ENCODE data around the gene RBM20.
"Not testable (repeated sequence)": the region's sequence is repeated elsewhere in the genome, so short reads cannot be mapped to it uniquely, and the experiment has no call there.

The RBM20 gene

DNA sequence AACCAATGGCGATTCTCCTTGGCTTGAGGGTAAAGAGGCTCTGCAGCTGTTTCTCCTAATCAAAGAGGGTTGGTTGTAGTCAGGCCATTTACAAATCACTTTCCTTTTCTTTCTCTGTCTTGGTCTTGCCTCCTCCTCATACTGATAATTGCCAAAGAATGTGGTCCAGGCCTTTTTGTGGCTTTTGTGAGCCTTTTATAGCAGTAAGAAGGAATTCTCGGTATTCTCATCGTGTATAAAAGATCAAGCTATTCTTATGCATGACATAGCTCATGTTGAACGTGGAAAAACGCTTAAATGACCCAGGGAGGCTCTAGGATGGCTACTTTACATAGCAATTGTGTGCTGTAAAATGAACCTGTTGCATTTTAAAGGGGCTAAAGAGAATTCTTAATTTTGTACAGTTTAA lies 62.6 kb downstream of the RBM20 start:
- no peak for FAIRE-seq

DNA sequence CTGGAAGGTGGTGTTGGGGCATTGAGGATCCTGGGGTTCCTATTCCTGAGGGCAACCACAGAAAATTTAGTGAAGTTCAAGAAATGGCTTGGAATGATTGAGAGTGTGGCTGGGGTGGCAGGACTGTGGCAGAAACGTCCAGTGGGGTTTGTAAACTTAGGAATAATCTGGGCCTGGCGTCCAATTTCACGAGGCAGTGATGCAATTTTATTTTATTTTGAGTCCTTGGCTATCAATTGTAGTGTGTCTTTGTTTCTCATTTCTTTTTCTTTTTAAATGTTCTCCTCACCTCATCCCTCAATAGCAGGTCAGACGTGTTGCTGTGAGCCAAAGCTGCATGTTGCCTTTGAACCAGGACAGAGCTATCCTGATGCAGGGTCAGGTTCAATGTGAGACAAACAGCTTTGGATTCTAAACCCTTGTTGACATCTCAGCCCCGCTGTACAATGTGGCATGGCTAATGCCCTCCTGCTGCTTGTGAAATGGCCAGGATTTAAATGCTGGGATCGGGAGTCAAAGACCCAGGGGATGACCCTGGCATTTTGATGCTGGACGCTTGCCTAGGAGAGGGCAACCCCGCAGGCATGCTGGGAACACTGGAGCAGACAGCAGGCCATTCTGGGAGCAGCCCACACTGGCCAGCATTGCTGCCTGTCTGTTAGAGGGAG lies 64.8 kb downstream of the RBM20 start:
- no peak for FAIRE-seq

DNA sequence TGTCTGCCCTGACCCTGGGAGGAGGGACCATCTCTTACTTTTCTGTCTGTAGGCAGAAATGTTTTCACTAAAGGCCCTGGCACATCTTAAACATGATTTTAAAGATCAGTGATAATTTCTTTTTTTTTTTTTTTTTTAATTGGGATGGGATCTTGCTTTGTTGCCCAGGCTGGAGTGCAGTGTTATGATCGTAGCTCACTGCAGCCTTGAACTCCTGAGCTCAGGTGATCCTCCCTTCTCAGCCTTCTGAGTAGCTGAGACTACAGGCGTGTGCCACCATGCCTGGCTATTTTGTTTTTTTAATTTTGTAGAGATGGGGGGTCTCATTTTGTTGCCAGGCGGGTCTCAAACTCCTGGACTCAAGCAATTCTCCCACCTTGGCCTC lies 65.3 kb downstream of the RBM20 start:
- FAIRE-seq = no peak

DNA sequence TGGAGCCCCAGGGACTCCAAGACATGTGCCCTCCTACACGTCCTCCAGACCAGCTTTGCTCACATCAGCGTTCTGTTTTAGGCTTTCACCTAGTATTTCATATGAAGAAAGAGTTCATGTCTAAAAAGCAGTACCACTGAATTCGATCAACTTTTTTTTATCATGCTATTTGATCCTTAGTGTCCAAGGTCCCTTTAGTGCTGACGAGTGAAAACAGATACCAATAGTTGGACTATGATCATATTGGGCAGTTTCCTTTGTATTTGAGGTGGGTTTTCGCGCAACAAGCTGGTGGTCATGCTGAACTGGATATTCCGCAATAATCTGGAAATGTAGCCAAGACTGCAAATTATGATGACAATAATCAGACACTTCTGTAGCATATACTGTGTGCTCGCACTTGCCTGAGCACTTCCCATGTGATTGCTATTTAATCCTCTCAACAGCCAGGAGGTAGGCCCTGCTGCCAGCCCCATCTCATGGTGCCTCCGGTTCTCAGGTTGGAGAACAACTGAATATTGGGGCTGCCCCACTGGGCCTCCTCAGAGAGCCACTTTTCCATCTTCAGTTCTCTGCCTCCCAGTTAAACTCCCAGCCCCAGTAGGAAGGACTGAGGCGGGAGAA lies 65.9 kb downstream of the RBM20 start:
- no peak for FAIRE-seq

DNA sequence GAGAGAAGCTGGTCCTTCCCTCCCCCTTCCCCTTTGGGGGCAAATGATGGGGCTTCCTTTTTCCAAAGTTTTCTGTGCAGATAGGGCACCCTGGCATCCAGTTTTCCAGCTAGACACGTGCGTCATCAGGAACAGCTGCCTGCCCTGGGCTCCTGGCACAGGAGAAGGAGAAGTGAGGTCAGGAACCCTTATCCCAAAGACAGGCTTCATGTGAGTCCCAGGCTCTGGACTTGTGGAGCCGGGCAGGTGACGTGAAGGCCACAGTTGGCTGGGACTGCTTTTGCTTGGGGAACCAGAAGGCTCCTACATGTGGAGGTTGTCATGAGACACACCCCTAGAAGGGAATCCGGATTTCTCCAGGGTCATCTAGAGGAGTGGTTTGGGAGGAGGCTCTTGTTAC lies 66.5 kb downstream of the RBM20 start:
- FAIRE-seq = no peak

DNA sequence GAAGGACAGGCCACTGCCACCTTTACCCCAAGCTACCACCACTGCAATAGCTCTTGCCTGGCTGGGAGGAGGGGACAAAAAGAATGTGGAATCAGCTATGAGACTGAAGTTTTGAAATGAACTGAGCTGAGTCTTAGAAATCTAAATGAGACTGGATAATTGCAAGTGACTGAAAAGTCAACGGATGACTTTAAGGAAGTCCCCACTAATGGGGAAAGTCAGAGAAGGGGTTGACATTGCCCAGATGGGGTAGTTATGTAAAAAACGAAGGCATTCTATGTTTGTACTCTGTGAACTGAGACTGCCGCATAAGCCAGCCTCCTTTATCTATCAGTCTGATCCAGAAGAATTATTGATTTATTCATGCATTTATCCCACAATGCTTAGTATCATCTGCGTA lies 67.2 kb downstream of the RBM20 start:
- no peak for FAIRE-seq

DNA sequence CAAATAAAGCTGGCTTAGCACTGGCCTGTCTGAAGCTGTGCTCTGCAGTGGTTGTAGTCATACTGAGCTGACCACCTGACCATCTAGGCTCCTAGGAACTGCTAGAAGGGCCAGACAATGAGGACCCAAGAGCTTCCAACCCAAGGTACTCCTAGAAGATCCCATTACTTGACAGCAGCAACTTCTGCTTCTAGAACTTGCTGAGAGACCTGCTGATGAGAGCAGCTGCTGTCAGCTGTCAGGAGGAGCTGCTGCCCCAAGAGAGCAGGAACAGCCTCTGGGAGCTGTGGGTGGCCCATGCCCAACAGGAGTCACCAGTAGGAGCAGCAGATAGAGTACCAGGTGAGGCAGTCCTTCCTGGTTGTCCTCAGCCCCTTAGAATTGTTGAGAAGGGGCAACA lies 70.2 kb downstream of the RBM20 start:
- FAIRE-seq = no peak

DNA sequence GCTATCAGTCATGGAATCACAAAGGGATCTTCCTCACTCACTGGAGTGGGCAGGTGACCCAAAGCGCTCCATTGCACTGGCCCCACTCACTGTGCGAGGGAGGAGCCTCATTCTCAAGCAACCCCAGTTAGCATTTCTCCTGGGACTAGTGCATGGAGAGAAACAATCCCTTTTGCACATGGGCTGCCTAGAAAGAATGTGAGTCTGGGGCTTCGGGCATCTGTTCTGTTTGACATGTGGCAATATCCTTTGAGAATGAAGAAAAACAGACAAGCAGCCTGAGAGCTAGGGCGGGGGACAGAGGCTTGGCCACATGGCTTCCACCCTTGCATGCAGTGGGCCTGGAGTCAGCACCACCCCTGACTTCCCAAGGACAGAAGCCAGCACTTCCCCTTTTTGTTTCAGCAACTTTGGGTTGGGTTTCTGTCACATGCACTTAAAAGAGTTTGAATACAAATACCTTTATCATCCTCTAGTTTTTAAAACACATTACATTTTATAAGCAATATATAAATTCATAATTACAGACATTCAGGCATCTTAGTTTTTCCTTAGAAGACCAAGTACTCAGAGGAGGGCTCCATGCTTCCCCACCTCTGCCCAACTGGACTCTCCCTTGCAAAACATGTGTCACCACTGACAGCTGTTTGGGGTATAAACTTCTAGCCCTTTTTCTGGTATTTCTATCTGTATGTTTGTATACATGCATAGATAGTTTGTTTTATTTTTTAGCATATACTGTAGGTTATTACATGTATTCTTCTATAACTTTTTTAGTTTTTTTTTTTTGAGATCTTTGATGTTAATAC lies 73.8 kb downstream of the RBM20 start:
- no peak for FAIRE-seq

DNA sequence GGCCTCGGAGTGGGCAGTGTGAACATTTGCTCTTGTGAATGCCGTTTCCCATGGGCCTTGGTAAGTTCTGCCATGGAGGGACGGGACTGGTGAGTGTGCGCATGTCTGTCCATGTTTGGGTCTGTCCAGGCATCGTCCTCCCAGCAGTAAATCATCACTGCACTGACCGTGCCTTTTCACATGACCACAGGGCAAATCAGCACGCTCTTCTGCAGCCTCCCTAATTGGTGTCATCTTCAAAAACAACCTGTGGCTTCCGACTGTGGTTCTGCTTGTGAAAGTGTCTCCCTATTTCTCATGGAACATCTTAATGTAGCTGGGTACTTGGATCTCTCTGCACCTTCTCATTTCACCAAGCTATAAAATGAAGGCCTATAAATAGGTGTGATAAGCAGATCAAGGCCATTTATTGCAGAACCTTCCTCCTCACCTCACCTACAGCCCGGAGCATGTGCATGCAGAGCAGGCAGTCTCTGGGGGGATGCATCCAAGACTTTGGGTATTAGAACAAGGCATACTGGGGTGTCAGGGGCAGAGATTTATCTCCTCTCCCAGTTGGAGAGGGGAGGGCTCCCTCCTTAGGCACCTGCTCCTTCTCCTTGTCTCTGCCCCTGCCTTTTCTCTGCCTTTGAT lies 77.4 kb downstream of the RBM20 start:
- FAIRE-seq = no peak

DNA sequence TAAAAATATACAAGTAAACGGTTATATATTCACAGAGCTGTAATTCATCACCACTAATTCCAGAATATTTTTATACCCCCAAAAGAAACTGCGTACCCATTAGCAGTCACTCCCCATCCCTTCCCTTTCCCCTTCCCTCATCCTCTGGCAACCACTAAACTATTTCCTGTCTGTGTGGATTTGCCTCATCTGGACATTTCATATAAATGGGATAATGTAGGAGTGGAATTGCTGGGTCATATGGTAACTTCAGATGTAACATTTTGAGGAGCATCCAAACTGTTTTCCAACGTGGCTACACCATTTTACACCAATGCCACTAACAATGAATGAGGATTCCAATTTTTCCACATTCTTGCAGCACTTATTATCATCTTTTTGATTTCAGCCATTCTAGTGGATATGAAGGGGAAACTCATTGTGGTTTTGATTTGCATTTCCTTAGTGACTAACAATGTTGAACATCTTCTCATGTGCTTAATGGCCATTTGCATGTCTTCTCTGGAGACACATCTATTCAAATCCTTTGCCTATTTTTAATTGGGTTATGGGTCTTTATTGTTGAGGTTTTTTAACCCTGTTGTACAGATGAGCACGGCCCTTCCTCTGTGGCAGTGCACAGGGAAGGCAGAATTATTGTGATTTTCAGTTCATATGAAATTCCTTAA lies 79.2 kb downstream of the RBM20 start:
- no peak for FAIRE-seq

DNA sequence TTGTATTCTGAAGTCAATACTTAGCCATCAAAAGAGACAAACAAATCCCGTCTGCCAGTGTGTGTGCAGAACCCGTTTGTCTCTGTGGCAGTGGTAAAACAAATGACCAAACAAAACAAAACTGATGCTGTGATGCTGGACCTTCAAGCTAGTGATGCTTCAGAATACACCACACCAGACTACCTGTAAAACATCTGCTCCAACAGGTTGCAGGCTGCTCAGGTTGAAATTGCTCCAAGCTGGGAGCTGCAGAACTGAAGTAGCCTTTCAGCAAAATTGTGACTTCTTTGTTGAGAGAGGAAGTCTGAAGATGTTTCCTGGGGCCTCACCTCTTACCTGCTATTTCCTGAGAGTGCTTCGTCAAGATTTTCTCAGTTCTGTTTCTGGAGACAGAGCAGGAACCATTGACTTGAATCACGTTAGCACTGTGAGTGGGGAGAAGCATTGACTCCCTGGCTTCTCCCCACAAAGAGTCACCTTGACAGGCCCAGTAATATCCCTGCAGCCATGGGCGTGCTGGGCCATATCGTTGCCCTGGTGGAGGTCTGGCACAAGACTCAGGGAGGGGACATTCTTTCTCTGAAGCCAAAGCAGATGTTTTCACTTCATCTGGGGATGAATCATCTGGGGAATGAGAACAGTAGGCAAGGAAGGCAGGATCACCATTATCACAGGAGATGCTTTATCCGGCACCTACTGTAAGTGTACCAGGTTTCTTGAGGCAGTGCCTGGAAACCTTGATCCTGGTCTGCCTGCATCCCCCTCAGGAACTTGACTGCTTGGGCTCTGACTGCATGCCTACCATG lies 80.2 kb downstream of the RBM20 start:
- FAIRE-seq = no peak

DNA sequence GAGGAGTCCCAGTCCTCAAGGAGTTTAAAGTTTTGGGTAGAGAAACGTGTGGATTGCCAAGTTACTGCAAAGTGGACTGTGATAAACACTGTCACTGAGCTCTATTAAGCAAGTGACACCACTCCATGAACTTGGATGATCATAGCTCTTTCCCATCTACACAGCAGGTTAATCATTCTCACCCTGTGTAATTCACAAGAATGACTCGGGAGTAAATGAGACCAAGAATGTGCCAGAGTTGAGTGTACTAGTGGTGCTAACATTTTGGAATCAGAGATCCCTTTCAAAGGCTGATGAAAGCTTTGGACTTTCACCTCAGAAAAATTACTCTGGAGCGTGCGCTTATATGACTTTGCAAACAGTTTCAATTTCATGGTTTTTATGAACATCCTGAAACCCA lies 80.8 kb downstream of the RBM20 start:
- FAIRE-seq = no peak

DNA sequence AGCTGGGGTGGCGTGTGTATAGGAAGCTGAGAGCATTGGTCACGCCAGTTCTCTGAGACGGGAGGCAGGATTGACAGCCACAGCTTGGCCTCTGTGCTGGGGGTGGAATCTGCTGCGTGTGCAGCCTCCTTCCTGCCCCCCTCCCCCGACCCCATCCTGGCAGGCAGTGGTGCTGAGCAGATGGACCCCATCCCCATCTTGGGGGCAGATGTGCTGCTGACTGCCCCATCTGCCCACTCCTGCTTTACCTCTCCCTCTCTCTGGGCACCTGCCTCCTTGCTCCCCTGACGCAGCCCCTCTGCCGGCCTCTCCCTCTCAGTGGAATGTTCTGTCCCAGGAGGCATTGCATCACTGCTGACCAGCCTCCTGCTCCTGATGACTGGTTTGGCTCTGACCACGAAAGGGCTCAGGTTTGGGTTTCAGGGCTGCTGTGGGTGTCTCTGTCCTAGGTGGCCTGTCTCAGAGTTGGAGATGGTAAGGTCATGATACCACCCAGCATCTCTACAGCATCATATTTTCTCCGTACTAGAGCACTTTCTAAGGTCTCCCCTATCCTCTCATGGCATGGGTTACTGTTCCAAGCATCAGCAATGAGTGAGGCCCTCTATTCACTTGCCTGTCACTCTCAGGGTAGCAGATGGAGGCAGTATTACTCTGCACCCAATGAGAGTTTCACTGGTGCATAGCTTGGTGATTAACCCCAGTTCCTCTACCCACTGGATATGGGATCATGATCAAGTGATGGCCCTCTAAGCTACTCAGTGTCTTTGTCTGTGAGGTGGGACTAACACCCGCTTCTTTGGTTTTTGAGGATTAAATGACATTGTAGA lies 81.9 kb downstream of the RBM20 start:
- FAIRE-seq = no peak

DNA sequence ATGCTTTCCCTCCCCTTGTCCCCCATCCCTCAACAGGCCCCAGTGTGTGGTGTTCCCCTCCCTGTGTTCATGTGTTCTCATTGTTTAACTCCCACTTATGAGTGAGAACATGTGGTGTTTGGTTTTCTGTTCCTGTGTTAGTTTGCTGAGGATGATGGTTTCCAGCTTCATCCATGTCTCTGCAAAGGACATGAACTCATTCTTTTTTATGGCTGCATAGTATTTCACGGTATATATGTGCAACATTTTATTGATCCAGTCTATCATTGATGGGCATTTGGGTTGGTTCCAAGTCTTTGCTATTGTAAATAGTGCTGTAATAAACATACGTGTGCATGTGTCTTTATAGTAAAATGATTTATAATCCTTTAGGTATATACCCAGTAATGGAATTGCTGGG lies 83.6 kb downstream of the RBM20 start:
- not testable (repeated sequence) for FAIRE-seq

DNA sequence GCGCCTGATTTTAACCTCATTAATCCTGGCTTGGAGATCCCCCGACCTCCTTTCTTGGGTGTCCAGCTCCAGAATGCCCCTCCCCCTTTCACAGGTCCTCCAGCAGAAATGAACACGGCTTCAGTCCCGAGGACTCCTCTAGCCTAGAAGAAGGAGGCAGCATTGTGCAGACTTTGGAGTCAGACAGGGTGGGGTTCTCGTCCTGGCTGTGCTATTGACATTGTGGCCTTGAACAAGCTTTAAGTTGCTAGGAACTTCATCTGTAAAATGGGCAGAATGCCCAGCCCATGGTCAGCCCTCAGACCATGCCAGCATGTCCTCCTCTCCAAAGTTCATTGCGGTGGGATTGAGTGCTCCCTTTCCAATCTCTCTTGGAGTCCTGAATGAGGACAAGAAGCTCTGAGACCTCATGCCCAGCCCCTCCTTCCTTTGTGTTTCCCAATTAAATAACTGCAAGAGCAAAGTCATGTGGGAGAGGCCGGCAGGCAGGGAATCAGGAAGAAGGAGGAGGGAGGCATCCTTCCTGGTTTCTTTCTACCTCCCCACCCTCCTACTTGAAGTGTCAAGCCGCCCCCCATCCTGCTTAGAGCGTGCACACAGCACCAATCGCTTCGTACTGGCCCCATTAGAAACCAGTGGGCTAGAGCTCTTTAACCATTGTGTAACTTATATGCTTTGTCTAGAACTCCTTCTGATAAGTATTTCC lies 86.4 kb downstream of the RBM20 start:
- no peak for FAIRE-seq

DNA sequence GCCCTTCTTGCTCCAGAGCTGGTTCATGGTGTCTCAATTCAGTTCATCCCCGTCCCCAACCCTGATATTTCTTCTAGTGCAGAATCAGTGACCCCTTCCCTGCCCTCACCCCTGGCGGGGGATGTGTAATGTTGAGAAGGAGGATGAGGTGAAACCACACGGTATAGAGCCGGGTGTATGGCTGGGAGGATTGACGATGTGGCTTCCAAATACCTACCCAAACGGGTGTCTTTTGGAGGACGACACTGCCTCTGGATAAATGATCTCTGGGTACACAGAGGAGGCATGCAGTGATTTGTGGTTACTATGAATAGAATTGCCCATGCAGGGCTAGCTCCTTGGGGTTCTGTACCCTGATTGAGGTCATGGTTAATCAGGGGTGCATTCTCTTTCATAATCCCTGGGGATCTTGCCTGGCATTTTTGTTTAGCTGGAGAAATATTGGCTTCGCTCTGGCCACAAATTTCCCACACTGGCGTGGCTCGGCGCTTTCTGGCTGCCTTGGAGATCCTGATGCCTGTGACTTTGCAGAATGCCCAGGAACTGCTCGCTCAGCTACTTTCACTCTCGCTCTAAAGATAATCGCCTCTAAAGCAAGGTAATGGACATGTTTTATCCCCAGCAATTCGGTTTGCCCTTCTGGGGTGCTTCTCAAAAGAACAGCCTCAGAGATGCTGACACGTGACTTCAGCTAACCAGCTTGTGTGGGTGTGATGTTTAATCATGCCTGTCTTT lies 89.2 kb downstream of the RBM20 start:
- FAIRE-seq = no peak

DNA sequence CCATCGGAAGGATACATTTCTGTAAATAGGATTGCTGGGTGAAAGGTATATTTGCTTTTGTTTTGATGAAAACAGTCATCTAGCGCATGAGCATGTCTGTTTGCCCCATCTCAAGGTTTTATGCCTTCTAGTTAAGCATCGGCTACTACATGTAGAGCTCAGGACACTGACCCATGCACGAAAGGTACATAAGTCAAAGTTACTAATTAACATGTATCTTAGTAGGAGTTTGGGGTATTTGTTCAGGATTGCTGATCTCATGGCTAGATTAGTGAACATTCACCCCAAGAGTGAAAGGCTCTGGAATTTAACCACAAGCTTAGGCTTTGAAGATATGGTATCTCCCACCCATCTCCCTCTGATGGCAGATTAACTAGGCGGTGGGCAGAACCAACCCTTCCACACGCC lies 91.5 kb downstream of the RBM20 start:
- FAIRE-seq = no peak

DNA sequence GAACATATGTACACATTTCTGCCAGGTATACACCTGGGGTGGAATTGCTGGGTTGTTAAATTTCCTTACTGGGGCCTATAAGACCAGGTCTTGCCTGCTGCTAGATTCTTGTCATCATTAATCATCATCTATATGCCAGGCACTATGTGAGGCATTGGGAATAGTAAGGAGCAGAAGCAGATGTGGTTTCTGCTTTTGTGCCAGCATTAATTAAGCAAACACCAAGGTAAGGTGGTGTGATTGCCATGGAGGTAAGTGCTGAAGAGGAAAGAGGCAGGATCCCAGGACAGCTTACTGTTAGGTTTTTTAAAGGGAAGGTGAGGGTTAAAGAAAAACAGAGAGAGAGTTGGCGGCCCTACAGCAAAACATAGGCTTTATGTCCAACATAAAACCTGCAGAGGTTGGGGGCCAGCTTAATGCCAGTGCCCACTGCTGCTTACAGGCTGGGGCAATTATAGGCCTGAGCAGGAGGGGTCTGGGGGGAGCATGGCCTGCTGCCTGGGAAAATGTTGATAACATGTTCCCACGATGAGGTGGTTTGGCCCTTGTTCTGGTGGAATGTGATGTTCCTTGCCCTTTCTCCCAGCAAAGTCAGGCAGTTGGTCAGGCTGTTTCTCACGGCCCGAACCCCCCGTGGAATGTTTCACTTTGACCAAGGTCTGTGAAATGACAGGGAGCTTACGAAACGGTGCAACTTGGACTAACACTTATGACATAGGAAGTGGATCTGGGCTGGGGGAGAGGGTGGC lies 93.9 kb downstream of the RBM20 start:
- FAIRE-seq = no peak

DNA sequence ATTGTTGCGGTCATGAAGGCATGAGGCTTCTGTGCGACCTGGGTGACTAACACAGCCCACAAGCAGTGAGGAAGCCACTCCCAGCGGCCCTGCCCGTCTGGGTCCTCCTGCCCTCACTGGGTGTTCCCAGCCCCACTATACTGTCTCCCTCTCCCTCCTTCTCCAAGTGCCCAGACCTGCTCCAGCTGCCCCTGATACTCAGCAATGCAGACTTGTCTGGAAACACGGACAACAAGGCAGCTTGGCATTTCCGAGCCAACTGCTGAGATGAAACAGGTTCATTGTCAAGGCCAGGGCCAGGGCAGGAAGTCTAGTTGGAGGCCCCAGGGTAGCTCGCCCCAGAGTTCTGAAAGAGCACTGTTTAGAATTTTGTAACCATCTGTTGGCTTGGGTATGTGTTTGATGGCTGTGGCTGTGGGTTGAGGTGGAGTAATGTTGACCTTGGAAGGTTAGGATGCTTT lies 95.7 kb downstream of the RBM20 start:
- FAIRE-seq = no peak

All from TTC549 (cell line).